HG03342 (cell line): Measurements from ENCODE around the gene GLO1.
A peak's percentile ranks its signal among the peaks of the same experiment; 100 is the strongest.
"Not testable (repeated sequence)": the region's sequence is repeated elsewhere in the genome, so short reads cannot be mapped to it uniquely, and the experiment has no call there.

Experiments
- ATAC-seq: cut with Tn5 transposase; IDR thresholded peaks from one replicate; pipeline ENCODE4 v1.9.1; 2021; ENCODE audit warnings: mild to moderate bottlenecking, moderate library complexity; ENCODE audit not compliant: unreplicated experiment

The GLO1 gene

GRCh38 chr6:38708496-38708895 lies 5.6 kb upstream of the GLO1 start:
- no peak for ATAC-seq

GRCh38 chr6:38705924-38706323 lies 3.0 kb upstream of the GLO1 start:
- no peak for ATAC-seq

- ATAC-seq = no peak
Measured at GRCh38 chr6:38703949-38704590, 1.1 kb upstream of the GLO1 start.

GRCh38 chr6:38701551-38701950 lies 1.4 kb downstream of the GLO1 start:
- ATAC-seq = no peak

- ATAC-seq = not testable (repeated sequence)
Measured at GRCh38 chr6:38699702-38700101, 3.2 kb downstream of the GLO1 start.

GRCh38 chr6:38697846-38698245 lies 5.1 kb downstream of the GLO1 start:
- no peak for ATAC-seq

- no peak for ATAC-seq
Measured at GRCh38 chr6:38696345-38696744, 6.6 kb downstream of the GLO1 start.

GRCh38 chr6:38695933-38696332 lies 7.0 kb downstream of the GLO1 start:
- no peak for ATAC-seq

- no peak for ATAC-seq
Measured at GRCh38 chr6:38695227-38695900, 7.6 kb downstream of the GLO1 start.

GRCh38 chr6:38688579-38689087 lies 14.3 kb downstream of the GLO1 start:
- ATAC-seq = peak; percentile 53

- ATAC-seq = no peak
Measured at GRCh38 chr6:38687549-38687948, 15.4 kb downstream of the GLO1 start.

GRCh38 chr6:38687043-38687353 lies 15.9 kb downstream of the GLO1 start:
- ATAC-seq = no peak

GRCh38 chr6:38686270-38687042 lies 16.5 kb downstream of the GLO1 start:
- ATAC-seq = no peak

- ATAC-seq = no peak
Measured at GRCh38 chr6:38684904-38685303, 18.0 kb downstream of the GLO1 start.

- ATAC-seq = no peak
Measured at GRCh38 chr6:38684237-38684636, 18.7 kb downstream of the GLO1 start.

GRCh38 chr6:38681850-38682249 lies 21.1 kb downstream of the GLO1 start:
- ATAC-seq = no peak

- ATAC-seq = no peak
Measured at GRCh38 chr6:38679668-38680067, 23.3 kb downstream of the GLO1 start.

GRCh38 chr6:38678178-38678760 lies 24.7 kb downstream of the GLO1 start:
- ATAC-seq = no peak

- ATAC-seq = no peak
Measured at GRCh38 chr6:38676974-38677544, 25.9 kb downstream of the GLO1 start.

GRCh38 chr6:38676236-38676973 lies 26.5 kb downstream of the GLO1 start:
- no peak for ATAC-seq
